Measurements from ENCODE around the gene TMEM178A. TPM values are rescaled to one million over a fixed set of nuclear protein-coding genes. Genes with fewer than 3 reads are reported as not detected.

The TMEM178A gene
- total RNA-seq, 1 experiment from 2014 or later, result 7.5 TPM

DNA sequence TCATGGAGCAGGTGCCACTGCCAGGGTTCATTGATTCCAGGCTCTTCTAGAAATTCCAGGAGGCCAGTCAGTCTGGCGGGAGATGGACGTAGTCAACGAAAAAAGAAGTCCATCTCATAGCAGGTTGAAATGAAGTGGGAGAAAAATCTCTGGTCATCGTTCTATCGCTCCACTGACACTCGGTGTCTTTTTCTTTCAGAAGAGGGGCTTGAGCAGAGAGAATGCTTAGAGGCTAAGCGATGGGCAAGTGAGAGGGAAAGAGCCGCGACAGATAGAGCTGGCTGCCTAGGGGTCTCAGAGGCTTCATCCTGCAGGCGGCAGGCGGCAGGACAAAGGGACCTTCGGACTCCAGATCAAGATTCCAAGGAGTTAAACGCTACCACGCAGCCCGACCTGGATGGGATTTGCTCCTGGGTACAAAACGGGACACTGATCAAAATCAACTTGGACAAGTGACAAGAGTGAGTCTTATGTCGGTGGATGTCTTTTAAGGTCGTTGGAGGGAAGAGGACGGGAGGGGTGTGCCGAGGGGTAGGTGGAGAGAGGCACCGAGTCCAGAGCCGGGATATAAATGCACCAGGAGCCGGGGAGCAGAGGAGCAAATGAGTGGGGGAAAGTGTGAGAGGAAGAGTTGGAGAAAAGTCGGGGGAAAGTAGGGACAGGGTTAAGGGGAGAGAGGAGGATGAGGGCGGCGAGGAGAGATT is 677 bp upstream of the TMEM178A start:
- 0 out of 2 replicates have a peak, but pooled peaks cover 4% of the 10 kb centered on the region for H3K79me2 ChIP-seq (ENCODE audit: insufficient read depth, low read length)
- H3K27ac Mint-ChIP-seq, result peak overlapping the region in 2 of 3 experiments; percentile 51 to 97; a peak in 4 of 7 replicates
- no peak overlapping the region for H4K5ac ChIP-seq (ENCODE audit: insufficient read length, low read depth, low read length)
- no peak overlapping the region for H2BK20ac ChIP-seq (ENCODE audit: low read depth, low read length, poor library complexity, severe bottlenecking)
- H2BK120ac ChIP-seq (ENCODE audit: low read depth, low read length, poor library complexity, severe bottlenecking), result no peak overlapping the region
- peak overlapping the region; percentile 30 for H3K9ac ChIP-seq (ENCODE audit: extremely low read depth, insufficient read length, low read length)
- no peaks in the 10 kb centered on the region for H4K20me1 ChIP-seq (ENCODE audit: control insufficient read depth, insufficient read depth, insufficient read length)
- no peak overlapping the region for H3K4ac ChIP-seq (ENCODE audit: low read depth, low read length)
- H3K14ac ChIP-seq (ENCODE audit: insufficient read depth, low read length), result peak overlapping the region; percentile 26; the same call in 1 of the 2 replicates
- no peak overlapping the region for H3K27ac ChIP-seq (ENCODE audit: insufficient read length, low read depth, low read length)
- H3K4me1 ChIP-seq (ENCODE audit: insufficient read depth, low read length), result peaks cover 10% of the 10 kb centered on the region
- H3K23ac ChIP-seq (ENCODE audit: insufficient read length, low read depth, low read length), result no peak overlapping the region
- H3K4me3 Mint-ChIP-seq, result peak overlapping the region; percentile 79 to 96
- H3K4me2 ChIP-seq (ENCODE audit: insufficient read depth, insufficient read length, low read length), result peak overlapping the region; percentile 93
- no peak overlapping the region for H3K56ac ChIP-seq (ENCODE audit: insufficient read length, low read depth, low read length)
- H2AFZ ChIP-seq (ENCODE audit: low read length), result peak overlapping the region; percentile 81
- H2BK12ac ChIP-seq (ENCODE audit: insufficient read length, low read depth, low read length), result no peak overlapping the region
- H3K9me3 ChIP-seq (ENCODE audit: control insufficient read depth, low read depth, low read length), result no peaks in the 10 kb centered on the region
- peaks cover 37% of the 10 kb centered on the region for H3K27me3 Mint-ChIP-seq (ENCODE audit: low read depth)
- H2AK5ac ChIP-seq (ENCODE audit: insufficient read length, low read length), result no peak overlapping the region
- no peak overlapping the region for H3T11ph ChIP-seq (ENCODE audit: low read length)
- H3K36me3 Mint-ChIP-seq (ENCODE audit: insufficient read depth in 1 of 3, low read depth in 3 of 3), result peaks cover 0 to 1% (median 0%) of the 10 kb centered on the region in 3 experiments; a peak in 2 of 7 replicates
- peaks cover 31 to 40% of the 10 kb centered on the region in 2 experiments for H3K4me1 Mint-ChIP-seq
- no peak overlapping the region for H4K8ac ChIP-seq (replicated peaks; ENCODE audit: insufficient read length, low read depth, low read length)
- TF ChIP-seq, protein P1, sequence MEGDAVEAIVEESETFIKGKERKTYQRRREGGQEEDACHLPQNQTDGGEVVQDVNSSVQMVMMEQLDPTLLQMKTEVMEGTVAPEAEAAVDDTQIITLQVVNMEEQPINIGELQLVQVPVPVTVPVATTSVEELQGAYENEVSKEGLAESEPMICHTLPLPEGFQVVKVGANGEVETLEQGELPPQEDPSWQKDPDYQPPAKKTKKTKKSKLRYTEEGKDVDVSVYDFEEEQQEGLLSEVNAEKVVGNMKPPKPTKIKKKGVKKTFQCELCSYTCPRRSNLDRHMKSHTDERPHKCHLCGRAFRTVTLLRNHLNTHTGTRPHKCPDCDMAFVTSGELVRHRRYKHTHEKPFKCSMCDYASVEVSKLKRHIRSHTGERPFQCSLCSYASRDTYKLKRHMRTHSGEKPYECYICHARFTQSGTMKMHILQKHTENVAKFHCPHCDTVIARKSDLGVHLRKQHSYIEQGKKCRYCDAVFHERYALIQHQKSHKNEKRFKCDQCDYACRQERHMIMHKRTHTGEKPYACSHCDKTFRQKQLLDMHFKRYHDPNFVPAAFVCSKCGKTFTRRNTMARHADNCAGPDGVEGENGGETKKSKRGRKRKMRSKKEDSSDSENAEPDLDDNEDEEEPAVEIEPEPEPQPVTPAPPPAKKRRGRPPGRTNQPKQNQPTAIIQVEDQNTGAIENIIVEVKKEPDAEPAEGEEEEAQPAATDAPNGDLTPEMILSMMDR (conservative IDR thresholded peaks at IDR 0.05), result peak; percentile 20; the same call in 2 of the 3 replicates
- H3K79me1 ChIP-seq (ENCODE audit: insufficient read depth, low read depth, low read length, poor library complexity, severe bottlenecking), result no peaks in the 10 kb centered on the region
- H3K27me3 ChIP-seq (ENCODE audit: insufficient read depth, low read length), result peaks cover 6% of the 10 kb centered on the region; the same call in 1 of the 2 replicates
- no peak overlapping the region for H3K18ac ChIP-seq (ENCODE audit: insufficient read length, low read depth, low read length)
- no peaks in the 10 kb centered on the region; a peak in 1 of 5 replicates for H3K9me3 Mint-ChIP-seq
- no peak overlapping the region for H2BK15ac ChIP-seq (ENCODE audit: low read depth, low read length)
- H3K23me2 ChIP-seq (ENCODE audit: insufficient read length, low read depth, low read length, poor library complexity, severe bottlenecking), result peaks cover 14% of the 10 kb centered on the region
- no peak overlapping the region for H2BK5ac ChIP-seq (ENCODE audit: insufficient read length, low read length)
- H4K91ac ChIP-seq (ENCODE audit: insufficient read length, low read depth, low read length), result no peak overlapping the region
- peak; percentile 70 for DNase-seq
- 100% methylated on average over 1 of the region's 26 CpGs for WGBS (ENCODE audit: extremely low coverage, insufficient read length, low lambda C conversion rate)

Measured in H9 (cell line).